Fibroblast of pulmonary artery (primary cell): Measurements from ENCODE around the gene WDR45B.

Experiments
- DNase-seq: peaks from one replicate; pipeline ENCODE4 v3.0.0-alpha.2; 2010; ENCODE audit warnings: low read depth
- H3K4me3 ChIP-seq: replicated peaks from 2 replicates; pipeline ENCODE4 v1.5.1; 2011; ENCODE audit warnings: low read depth, mild to moderate bottlenecking, control low read depth, low read length, moderate library complexity
- TF ChIP-seq, protein P1 (sequence below): IDR thresholded peaks from 2 replicates; pipeline ENCODE4 v1.5.1; 2011; ENCODE audit warnings: mild to moderate bottlenecking, control low read depth, low read length, inconsistent platforms; ENCODE audit errors: missing control alignments

WDR45B gene

DNA sequence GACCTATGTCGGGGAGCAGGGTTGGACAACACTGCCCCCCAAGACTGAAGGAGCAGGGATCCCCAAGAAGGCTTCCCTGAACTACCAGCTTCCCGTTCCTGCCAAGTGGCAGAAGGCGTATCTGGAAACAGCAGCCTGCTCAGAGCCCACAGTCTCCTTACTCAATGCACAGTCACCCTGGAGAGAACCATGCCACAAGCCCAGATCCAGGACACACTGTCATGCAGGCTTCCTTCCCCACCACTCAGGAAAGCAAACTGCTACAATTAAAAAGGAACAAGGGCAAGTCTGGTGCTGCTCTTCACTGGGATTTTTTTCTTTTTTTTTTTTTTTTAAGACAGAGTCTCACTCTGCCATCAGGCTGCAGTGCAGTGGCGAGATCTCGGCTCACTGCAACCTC, 8.2 kb downstream of the WDR45B start:
- no peak overlapping the region for H3K4me3 ChIP-seq
- DNase-seq, result no peak
- TF ChIP-seq, protein P1, sequence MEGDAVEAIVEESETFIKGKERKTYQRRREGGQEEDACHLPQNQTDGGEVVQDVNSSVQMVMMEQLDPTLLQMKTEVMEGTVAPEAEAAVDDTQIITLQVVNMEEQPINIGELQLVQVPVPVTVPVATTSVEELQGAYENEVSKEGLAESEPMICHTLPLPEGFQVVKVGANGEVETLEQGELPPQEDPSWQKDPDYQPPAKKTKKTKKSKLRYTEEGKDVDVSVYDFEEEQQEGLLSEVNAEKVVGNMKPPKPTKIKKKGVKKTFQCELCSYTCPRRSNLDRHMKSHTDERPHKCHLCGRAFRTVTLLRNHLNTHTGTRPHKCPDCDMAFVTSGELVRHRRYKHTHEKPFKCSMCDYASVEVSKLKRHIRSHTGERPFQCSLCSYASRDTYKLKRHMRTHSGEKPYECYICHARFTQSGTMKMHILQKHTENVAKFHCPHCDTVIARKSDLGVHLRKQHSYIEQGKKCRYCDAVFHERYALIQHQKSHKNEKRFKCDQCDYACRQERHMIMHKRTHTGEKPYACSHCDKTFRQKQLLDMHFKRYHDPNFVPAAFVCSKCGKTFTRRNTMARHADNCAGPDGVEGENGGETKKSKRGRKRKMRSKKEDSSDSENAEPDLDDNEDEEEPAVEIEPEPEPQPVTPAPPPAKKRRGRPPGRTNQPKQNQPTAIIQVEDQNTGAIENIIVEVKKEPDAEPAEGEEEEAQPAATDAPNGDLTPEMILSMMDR, result no peak

DNA sequence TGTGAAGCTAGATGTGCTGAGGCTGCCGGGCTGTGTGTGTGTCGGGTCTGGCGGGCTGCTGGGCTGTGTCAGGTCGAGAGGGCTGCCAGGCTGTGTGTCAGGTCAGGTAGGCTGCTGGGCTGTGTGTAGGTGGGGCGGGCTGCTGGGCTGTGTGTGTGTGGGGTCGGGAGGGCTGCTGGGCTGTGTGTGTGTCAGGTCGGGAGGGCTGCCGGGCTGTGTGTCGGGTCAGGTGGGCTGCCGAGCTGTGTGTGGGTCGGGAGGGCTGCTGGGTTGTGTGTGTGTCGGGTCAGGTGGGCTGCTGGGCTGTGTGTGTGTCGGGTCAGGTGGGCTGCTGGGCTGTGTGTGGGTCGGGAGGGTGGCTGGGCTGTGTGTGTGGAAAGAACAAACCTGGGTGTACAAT, 8.6 kb downstream of the WDR45B start:
- no peak overlapping the region for H3K4me3 ChIP-seq
- TF ChIP-seq, protein P1, result no peak
- DNase-seq, result no peak

DNA sequence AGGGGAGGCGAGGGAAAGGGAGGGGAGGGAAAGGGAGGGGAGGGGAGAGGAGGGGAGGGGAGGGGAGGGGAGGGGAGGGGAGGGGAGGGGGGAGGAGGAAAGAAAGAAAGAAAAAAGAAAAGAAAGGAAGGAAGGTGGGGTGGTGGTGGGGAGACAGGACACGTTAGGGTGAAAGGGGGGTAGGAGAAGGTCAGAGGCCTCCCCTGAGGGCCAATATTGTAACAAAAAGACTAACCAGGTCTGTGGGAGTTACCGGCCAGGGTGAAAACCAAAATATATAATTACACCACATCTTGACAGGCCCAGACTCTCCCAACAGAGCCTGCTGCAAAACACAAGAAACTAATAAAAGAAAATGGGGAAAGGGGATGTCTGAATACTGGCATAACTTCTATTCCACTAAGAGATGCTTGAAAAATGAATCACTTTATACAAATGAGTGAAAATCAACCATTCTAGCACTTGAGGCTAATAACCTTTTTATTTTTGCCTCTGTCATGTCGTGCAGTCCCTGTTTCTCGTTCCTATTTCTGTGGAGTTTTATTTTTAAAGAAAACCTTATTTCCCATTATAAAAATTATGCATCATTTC, 10.0 kb downstream of the WDR45B start:
- DNase-seq, result no peak
- TF ChIP-seq, protein P1, result no peak
- H3K4me3 ChIP-seq, result no peak overlapping the region

DNA sequence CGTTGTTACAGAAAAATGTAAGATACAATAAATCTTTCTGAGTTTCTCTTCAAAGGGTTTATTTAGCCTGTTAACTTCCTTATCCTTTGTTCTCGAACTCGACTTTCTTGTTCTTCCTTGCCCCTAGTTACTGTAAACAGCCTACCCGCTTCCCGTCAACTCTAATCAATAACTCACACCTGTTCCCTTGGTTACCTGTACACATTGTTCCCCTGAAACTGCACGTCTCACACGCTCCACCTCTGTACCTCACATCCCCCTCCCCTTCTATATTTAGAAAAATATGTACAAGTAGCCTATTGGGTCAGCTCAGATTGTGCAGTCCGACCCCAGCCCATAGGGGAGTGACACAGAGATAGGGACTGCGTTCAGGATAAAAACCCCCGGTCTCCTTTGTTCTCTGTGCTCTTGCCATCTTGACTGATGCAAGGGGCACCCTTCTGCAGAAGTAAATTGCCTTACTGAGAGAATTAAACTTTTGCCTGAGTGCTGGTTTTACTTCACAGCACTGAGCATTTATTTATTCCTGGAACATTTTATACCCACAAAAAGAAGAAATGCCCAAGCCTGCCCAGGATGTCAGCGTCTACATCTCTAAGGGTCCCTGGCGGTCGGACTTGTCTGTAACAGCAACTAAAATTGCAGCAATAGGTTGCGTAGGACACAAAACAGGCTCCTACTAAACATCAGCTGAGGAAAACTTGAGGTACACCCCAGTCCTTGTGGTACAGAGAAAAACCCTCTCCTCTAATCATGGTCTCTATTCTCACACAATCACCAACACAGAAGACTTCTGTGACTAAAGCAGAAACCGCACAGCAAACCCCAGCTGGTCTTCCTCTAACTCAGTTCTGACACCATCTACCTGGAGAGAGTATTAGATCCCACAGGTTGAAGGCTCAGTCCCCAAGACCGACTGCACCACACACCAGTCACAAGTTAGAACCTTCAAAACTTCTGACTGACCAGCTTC, 11.3 kb downstream of the WDR45B start:
- no peak overlapping the region for H3K4me3 ChIP-seq
- TF ChIP-seq, protein P1, result no peak
- no peak for DNase-seq

DNA sequence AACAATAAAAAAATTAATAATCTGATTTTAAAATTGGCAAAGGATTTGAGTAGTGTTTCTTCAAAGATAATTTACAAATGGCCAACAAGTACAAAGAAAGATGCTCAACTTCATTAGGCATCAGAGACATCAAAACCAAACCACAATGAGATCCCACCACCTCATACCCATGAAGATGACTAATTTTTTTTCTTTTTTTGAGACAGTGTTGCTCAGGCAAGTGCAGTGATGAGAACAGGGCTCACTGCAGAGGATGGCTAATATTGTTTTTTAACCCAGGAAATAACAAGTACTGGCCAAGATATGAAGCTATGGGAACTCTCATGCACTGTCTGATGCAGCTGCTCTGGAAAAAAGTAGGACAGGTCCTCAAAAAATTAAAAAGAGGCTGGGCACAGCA, 14.9 kb downstream of the WDR45B start:
- no peak for DNase-seq
- TF ChIP-seq, protein P1, result no peak
- no peak overlapping the region for H3K4me3 ChIP-seq

DNA sequence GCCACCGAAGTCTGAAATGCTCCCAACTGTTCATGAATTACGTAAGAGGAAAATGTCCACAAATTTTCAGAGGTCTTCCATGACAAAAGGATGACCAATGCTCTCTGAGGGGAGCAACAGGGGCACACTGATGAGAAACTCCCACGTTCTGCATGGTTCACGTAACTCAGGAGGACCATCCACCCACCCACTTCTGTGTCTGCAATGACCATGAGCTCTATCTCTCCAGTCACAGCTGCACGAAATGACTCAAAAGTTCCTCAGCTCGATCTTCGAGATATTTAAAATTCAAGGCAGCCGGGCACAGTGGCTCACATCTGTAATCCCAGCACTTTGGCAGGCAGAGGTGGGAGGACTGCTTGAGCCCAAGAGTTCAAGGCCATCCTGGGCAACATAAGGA, 15.8 kb downstream of the WDR45B start:
- no peak overlapping the region for H3K4me3 ChIP-seq
- TF ChIP-seq, protein P1, result no peak
- DNase-seq, result no peak
